ENCODE data around the gene CD160.

The CD160 gene

DNA sequence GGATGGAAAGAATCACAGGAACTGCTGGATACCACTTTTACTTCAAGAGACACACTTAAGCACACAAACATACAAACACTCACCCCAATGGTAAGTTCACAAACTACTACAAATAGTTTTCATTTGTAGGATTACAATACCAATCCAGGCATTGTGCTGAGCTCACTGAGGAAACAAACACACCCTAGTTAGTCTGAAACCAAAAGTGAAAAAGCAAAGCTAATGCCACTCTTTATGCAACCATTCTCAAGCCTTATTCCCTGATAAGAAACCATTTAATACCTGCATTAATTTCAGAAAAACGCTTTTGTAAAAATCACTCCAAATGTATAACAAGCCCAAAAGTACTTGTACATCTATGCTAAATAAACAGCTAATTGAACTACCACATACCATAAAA lies 66.2 kb downstream of the CD160 start:
- H3K79me1 ChIP-seq (ENCODE audit: low read depth, low read length): no peaks in the 10 kb centered on the region
- no peak overlapping the region for H3K9ac ChIP-seq (ENCODE audit: low read depth, low read length, poor library complexity)
- no peak overlapping the region for H2BK5ac ChIP-seq (ENCODE audit: low read length)
- H3K27ac ChIP-seq (replicated peaks; ENCODE audit: low read length): no peak overlapping the region
- H2AK5ac ChIP-seq (ENCODE audit: low read depth, low read length): no peak overlapping the region
- H4K91ac ChIP-seq (ENCODE audit: low read depth, low read length, poor library complexity): no peak overlapping the region
- no peak for DNase-seq (ENCODE audit: low spot score)
- no peak overlapping the region for H2BK15ac ChIP-seq (ENCODE audit: low read length)
- peaks cover 2 to 43% of the 10 kb centered on the region in 2 donors for H3K36me3 ChIP-seq (replicated peaks in 1 of 2; ENCODE audit: control insufficient read depth in 2 of 2, insufficient read depth in 2 of 2, low read length in 2 of 2)
- H2BK120ac ChIP-seq (ENCODE audit: low read depth, low read length): no peak overlapping the region
- no peak overlapping the region for H3K4me3 ChIP-seq (ENCODE audit: low read length in 2 of 2)
- no peak overlapping the region for H2AFZ ChIP-seq (ENCODE audit: low read length)
- H2BK12ac ChIP-seq (ENCODE audit: low read length): no peak overlapping the region
- H3K4me1 ChIP-seq (ENCODE audit: control insufficient read depth in 2 of 2, insufficient read depth in 1 of 2, low read depth in 1 of 2, low read length in 2 of 2): no peaks in the 10 kb centered on the region
- H3K4me2 ChIP-seq (ENCODE audit: insufficient read depth, low read length, poor library complexity, severe bottlenecking): no peak overlapping the region
- H3K23ac ChIP-seq (ENCODE audit: low read depth, low read length, poor library complexity): no peak overlapping the region
- H3K18ac ChIP-seq (ENCODE audit: low read length): no peak overlapping the region
- no peak overlapping the region for H3K4ac ChIP-seq (ENCODE audit: low read length)
- WGBS, 2 donors (ENCODE audit: extremely low coverage in 2 of 2, insufficient read length in 2 of 2, insufficient replicate concordance in 1 of 2): no CpG with 5 or more reads among the region's 1 CpG
- H3K9me3 ChIP-seq (replicated peaks in 1 of 2; ENCODE audit: control insufficient read depth in 2 of 2, insufficient read depth in 1 of 2, low read depth in 1 of 2, low read length in 2 of 2): no peaks in the 10 kb centered on the region
- no peak overlapping the region for H4K8ac ChIP-seq (ENCODE audit: low read depth, low read length)
- H3K27me3 ChIP-seq (ENCODE audit: control insufficient read depth in 3 of 3, insufficient read depth in 3 of 3, low read depth in 1 of 3, low read length in 3 of 3): no peaks in the 10 kb centered on the region
- H3K14ac ChIP-seq (ENCODE audit: low read length): no peak overlapping the region

GRCh38 chr1:145786271-145786670 lies 67.0 kb downstream of the CD160 start:
- H3K4me1 ChIP-seq (ENCODE audit: control insufficient read depth in 2 of 2, insufficient read depth in 1 of 2, low read depth in 1 of 2, low read length in 2 of 2): no peaks in the 10 kb centered on the region
- no peak for DNase-seq (ENCODE audit: low spot score)
- H3K79me1 ChIP-seq (ENCODE audit: low read depth, low read length): no peaks in the 10 kb centered on the region
- no peak overlapping the region for H4K8ac ChIP-seq (ENCODE audit: low read depth, low read length)
- no peak overlapping the region for H2AK5ac ChIP-seq (ENCODE audit: low read depth, low read length)
- no peak overlapping the region for H2BK120ac ChIP-seq (ENCODE audit: low read depth, low read length)
- WGBS, 2 donors (ENCODE audit: extremely low coverage in 2 of 2, insufficient read length in 2 of 2, insufficient replicate concordance in 1 of 2): no CpG with 5 or more reads among the region's 1 CpG
- no peak overlapping the region for H3K14ac ChIP-seq (ENCODE audit: low read length)
- H3K9me3 ChIP-seq (replicated peaks in 1 of 2; ENCODE audit: control insufficient read depth in 2 of 2, insufficient read depth in 1 of 2, low read depth in 1 of 2, low read length in 2 of 2): no peaks in the 10 kb centered on the region
- H2BK15ac ChIP-seq (ENCODE audit: low read length): no peak overlapping the region
- no peak overlapping the region for H2AFZ ChIP-seq (ENCODE audit: low read length)
- no peak overlapping the region for H3K4me3 ChIP-seq (ENCODE audit: low read length in 2 of 2)
- no peak overlapping the region for H4K91ac ChIP-seq (ENCODE audit: low read depth, low read length, poor library complexity)
- no peak overlapping the region for H3K27ac ChIP-seq (replicated peaks; ENCODE audit: low read length)
- no peak overlapping the region for H3K23ac ChIP-seq (ENCODE audit: low read depth, low read length, poor library complexity)
- no peak overlapping the region for H3K18ac ChIP-seq (ENCODE audit: low read length)
- no peak overlapping the region for H2BK12ac ChIP-seq (ENCODE audit: low read length)
- no peak overlapping the region for H3K4ac ChIP-seq (ENCODE audit: low read length)
- no peak overlapping the region for H2BK5ac ChIP-seq (ENCODE audit: low read length)
- peaks cover 2 to 38% of the 10 kb centered on the region in 2 donors for H3K36me3 ChIP-seq (replicated peaks in 1 of 2; ENCODE audit: control insufficient read depth in 2 of 2, insufficient read depth in 2 of 2, low read length in 2 of 2)
- no peak overlapping the region for H3K4me2 ChIP-seq (ENCODE audit: insufficient read depth, low read length, poor library complexity, severe bottlenecking)
- no peak overlapping the region for H3K9ac ChIP-seq (ENCODE audit: low read depth, low read length, poor library complexity)
- H3K27me3 ChIP-seq (ENCODE audit: control insufficient read depth in 3 of 3, insufficient read depth in 3 of 3, low read depth in 1 of 3, low read length in 3 of 3): no peaks in the 10 kb centered on the region

DNA sequence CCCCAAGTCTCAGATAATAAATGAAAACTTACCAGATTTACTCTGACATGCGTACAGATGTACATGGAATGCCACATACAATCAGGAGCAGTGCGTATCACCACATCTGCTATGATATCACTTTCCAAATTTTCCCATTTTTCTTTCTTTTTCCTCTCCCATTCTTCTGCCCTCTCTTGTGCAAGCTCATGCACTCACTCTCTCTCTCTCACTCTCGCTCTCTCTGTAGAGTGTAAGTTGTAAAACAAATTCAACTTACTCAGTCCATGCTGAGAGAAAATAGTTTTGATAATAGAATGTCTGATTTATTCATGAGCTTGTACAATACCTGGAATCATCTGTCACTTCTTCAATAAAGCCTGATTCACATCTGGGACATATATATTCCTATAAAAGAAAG lies 69.3 kb downstream of the CD160 start:
- Histone ChIP-seq H3K9ac (ENCODE audit: low read depth, low read length, poor library complexity) (no peak overlapping the region), H2BK120ac (ENCODE audit: low read depth, low read length) (no peak overlapping the region), H3K27ac (replicated peaks; ENCODE audit: low read length) (no peak overlapping the region), H3K4ac (ENCODE audit: low read length) (no peak overlapping the region), H3K14ac (ENCODE audit: low read length) (no peak overlapping the region), H3K27me3 (ENCODE audit: control insufficient read depth in 3 of 3, insufficient read depth in 3 of 3, low read depth in 1 of 3, low read length in 3 of 3) (no peaks in the 10 kb centered on the region), H3K79me1 (ENCODE audit: low read depth, low read length) (no peaks in the 10 kb centered on the region), H2BK5ac (ENCODE audit: low read length) (no peak overlapping the region), H3K4me3 (ENCODE audit: low read length in 2 of 2) (no peak overlapping the region), H2BK15ac (ENCODE audit: low read length) (no peak overlapping the region), H2AFZ (ENCODE audit: low read length) (no peak overlapping the region), H3K4me1 (ENCODE audit: control insufficient read depth in 2 of 2, insufficient read depth in 1 of 2, low read depth in 1 of 2, low read length in 2 of 2) (no peaks in the 10 kb centered on the region), H2AK5ac (ENCODE audit: low read depth, low read length) (no peak overlapping the region), H3K9me3 (replicated peaks in 1 of 2; ENCODE audit: control insufficient read depth in 2 of 2, insufficient read depth in 1 of 2, low read depth in 1 of 2, low read length in 2 of 2) (no peaks in the 10 kb centered on the region), H2BK12ac (ENCODE audit: low read length) (no peak overlapping the region), H3K18ac (ENCODE audit: low read length) (no peak overlapping the region), H3K4me2 (ENCODE audit: insufficient read depth, low read length, poor library complexity, severe bottlenecking) (no peak overlapping the region), H3K36me3 (replicated peaks in 1 of 2; ENCODE audit: control insufficient read depth in 2 of 2, insufficient read depth in 2 of 2, low read length in 2 of 2) (peaks cover 2 to 36% of the 10 kb centered on the region in 2 donors), H4K8ac (ENCODE audit: low read depth, low read length) (no peak overlapping the region), H4K91ac (ENCODE audit: low read depth, low read length, poor library complexity) (no peak overlapping the region), H3K23ac (ENCODE audit: low read depth, low read length, poor library complexity) (no peak overlapping the region)
- no CpG with 5 or more reads among the region's 3 CpGs for WGBS, 2 donors (ENCODE audit: extremely low coverage in 2 of 2, insufficient read length in 2 of 2, insufficient replicate concordance in 1 of 2)
- no peak for DNase-seq (ENCODE audit: low spot score)
